ENCODE measurements around the gene DSP.

GRCh38 chr6:7589949-7590917 lies 48.8 kb downstream of the DSP start, which contains the start of gene SNRNP48:
- TF ChIP-seq, protein P1, sequence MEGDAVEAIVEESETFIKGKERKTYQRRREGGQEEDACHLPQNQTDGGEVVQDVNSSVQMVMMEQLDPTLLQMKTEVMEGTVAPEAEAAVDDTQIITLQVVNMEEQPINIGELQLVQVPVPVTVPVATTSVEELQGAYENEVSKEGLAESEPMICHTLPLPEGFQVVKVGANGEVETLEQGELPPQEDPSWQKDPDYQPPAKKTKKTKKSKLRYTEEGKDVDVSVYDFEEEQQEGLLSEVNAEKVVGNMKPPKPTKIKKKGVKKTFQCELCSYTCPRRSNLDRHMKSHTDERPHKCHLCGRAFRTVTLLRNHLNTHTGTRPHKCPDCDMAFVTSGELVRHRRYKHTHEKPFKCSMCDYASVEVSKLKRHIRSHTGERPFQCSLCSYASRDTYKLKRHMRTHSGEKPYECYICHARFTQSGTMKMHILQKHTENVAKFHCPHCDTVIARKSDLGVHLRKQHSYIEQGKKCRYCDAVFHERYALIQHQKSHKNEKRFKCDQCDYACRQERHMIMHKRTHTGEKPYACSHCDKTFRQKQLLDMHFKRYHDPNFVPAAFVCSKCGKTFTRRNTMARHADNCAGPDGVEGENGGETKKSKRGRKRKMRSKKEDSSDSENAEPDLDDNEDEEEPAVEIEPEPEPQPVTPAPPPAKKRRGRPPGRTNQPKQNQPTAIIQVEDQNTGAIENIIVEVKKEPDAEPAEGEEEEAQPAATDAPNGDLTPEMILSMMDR (IDR thresholded peaks at IDR 0.05; ENCODE audit: borderline replicate concordance, extremely low read depth, low read length, poor library complexity, severe bottlenecking): no peak
- no peak for TF ChIP-seq EZH2 (IDR thresholded peaks at IDR 0.05; ENCODE audit: borderline replicate concordance, low read depth, low read length, severe bottlenecking)

All from DND-41 (cell line).